SH-SY5Y (cell line): ENCODE results near the gene IQCN.

Experiments
- GATA2 ChIP-seq: IDR thresholded peaks from 2 replicates; pipeline ENCODE4 v1.6.1; 2011; ENCODE audit warnings: mild to moderate bottlenecking, low read depth, low read length
- GATA3 ChIP-seq: IDR thresholded peaks from 2 replicates; pipeline ENCODE4 v1.6.1; 2011; ENCODE audit warnings: low read depth, mild to moderate bottlenecking, low read length, moderate library complexity

Gene IQCN

DNA sequence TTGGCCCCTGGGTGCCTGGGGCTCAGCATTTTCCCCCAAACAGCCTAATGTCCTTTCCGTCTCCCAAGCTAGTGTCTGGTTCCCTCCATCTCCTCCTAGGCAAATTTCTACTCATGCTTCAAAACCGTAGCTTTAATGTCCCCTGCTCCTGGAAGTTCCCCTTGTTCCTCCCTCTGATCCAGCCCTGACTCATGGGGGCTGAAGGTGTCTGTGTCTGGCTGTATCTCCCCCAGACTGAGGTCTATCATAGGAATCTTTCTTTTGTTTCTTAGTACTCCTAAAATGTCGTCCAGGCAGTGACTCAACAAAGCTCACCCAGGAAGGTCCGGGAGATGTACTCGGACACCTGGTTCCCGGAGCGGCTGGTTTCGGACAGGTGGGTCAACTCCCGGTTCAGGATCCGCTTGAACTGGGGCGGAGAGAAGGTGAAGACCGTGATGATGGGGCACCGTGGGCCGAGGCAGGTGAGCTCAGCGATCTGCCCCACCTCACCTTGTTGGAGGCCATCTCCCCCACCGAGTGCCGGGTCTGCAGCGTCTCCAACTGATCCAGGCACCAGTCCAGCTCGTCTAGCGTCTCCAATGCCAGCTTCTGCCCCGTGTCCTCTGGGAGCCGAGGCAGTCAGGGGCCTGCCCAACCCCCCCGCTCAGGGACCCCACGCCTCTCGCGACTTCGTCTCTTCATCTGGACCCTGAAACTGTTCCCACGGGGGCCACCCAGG lies 54.2 kb downstream of the IQCN start:
- TF ChIP-seq GATA3: no peak
- no peak for TF ChIP-seq GATA2

DNA sequence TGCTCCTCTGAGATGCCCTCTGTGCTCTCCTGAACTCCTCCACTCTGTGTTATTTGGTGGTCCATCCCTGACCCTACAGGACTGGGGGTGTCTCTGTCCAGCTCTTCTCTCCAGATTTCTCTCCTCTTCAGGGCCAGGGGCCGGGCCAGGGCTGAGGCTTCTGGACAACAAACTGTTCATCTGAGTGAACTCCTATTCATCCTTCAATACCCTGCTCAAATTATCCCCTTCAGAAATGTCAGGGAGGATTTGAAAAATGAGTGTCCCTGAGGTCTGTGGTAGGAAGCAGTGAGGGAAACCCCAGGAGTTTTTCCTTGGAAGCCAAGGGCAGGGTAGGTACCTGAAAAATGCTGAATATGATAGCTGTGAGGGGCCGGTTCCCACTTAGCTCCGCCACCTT lies 55.7 kb downstream of the IQCN start:
- no peak for TF ChIP-seq GATA2
- TF ChIP-seq GATA3: no peak

DNA sequence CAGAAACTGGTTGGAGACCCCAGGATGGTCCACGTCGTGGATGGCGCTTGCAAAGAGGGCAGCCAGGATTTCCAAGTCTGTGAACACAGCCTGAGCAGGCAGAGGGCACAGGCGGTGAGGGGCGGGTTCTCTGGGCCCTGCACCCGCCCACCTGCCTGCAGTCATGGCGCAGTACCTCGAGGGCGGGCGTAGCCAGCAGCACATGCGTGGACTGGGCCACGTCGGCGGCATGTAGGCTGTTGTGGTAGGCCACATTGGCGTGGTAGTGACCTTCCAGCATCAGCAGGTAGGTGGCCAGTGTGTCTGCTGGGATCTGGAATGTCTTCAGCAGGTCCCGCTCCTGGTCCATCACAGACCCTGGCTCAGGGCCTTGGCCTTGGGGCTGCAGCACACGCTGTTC lies 56.1 kb downstream of the IQCN start:
- TF ChIP-seq GATA2 (no peak), GATA3 (no peak)

DNA sequence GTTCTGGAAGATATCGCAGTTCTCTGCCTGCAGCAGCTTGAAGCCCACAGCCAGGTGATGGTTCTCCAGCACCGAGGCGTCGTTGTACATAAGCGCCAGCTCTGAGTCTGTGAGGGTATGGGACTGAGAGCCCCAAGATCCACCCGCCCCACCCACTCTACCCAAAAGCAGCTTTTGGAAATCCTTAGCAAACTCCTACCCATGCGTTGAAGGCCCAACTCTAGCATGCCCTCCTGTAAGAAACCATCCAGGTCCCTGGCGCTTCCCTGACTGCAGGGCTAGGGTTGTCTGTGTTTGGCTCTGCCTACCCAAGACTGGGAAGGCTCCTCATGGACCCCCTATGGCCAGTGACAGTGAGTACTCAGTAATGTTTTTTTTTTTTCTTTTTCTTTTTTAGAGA lies 57.5 kb downstream of the IQCN start:
- no peak for TF ChIP-seq GATA3
- TF ChIP-seq GATA2: no peak

DNA sequence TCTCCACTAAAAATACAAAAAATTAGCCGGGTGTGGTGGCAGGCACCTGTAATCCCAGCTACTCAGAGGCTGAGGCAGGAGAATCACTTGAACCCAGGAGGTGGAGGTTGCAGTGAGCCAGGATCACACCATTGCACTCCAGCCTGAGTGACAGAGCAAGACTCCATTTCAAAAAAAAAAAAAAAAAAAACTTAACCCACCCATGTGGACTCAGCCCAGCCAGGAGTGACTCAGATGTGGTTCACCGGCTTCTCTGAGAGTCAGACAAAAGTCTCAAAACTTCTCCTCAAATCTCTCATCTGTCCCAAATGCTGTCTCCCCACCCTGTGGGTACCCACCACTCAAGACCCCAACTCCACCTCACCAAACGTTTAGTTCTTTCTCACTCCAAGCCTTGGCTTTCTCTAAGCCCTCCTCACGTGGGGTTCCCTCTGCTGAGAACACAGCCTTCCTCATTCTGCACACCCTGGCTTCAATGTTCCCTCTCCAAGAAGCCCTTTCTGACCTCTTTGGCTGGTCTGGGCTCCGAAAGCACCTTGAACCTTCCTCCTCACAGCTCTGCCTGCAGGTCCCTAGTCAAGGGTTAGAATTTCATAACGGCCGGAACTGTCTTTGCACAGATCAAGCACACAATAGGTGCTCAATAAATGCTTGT lies 59.3 kb downstream of the IQCN start:
- TF ChIP-seq GATA2 (no peak), GATA3 (no peak)

DNA sequence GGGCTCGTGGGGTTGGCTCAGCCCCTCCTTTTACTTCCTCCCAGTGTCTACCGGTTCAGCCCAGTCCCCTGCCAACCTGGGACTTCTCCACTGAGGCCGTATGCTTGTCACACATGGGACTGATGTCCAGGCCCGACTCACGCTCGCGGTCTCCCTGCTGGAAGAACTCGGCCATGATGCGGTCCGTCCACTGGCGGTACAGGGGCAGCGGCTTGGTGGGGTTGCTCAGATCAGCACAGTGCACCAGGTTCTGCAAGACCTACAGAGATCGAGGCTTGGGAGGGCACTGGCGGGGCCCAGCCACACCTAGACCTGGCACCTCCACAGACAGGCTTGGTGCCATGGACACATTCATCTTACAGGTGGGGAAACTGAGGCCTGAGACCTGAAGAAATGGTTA lies 62.6 kb downstream of the IQCN start:
- TF ChIP-seq GATA2: no peak
- TF ChIP-seq GATA3: no peak

DNA sequence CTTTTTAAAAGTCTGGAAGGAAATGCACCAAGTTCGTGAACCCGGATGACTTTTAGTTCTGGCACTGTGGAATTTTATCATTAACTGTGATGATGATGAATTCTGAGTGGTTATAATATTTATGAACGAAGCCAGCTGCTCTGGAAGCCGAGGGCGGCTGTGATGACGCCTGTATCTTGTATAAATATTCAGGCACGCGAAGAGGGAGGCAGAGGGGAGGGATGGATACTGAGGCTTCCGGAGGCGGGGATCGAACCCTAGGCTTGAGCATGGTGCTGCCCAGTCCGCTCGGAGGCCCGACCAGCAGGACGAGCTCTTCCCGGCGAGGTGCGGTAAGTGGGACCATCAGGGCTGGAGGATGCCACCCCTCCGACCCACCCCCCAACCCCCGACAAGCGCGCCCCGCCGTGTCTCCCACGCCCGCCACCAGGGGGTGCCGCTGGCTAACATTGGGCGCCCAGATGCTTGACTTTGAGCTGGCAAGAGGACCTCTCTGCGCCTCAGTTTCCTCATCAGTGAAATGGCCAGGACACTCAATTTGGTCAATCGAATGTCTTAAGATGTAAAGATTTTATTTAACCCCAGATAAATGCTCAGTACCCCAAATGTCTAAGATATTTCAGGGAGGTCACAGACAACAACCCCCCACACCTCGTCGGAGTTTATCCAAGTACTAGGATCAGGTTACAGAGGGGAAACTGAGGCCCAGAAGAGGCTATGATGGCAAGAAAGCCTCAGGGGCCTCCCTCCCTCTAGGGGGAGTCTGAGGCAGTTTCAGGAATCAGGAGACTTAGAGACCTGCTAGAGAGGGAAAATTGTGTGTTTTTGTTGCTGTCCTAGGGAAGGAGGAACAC lies 65.9 kb downstream of the IQCN start:
- TF ChIP-seq GATA2 (no peak), GATA3 (no peak)
